CD4-positive, alpha-beta T cell treated with Interleukin-4 for 1 hour (primary cell): Measurements from ENCODE around the gene COX8A.
"Not testable (repeated sequence)": the region's sequence is repeated elsewhere in the genome, so short reads cannot be mapped to it uniquely, and the experiment has no call there.

Experiments used
- DNase-seq, 2 donors: peaks; one replicate each; pipeline ENCODE4 v3.0.0-alpha.2; 2020 to 2022

Gene COX8A

GRCh38 chr11:63974259-63975143 is at the start of gene COX8A:
COX8A (plus strand) TSS chr11:63974620; CDS start chr11:63974681, 61 bp downstream.
- peak; percentile 98 to 99 for DNase-seq

GRCh38 chr11:63929616-63930015 is 44.8 kb upstream of the COX8A start:
- no peak for DNase-seq

- no peak for DNase-seq
These were observed 43.4 kb upstream of the COX8A start for GRCh38 chr11:63931045-63931444.

- DNase-seq: no peak
These were observed 42.5 kb upstream of the COX8A start for GRCh38 chr11:63931876-63932275.

GRCh38 chr11:63933459-63933858 is 41.0 kb upstream of the COX8A start:
- DNase-seq: no peak

GRCh38 chr11:63937713-63938478 is 36.5 kb upstream of the COX8A start:
- DNase-seq: peak in 1 of 2 donors; percentile 23

- DNase-seq: peak; percentile 94 to 95
These were observed 35.7 kb upstream of the COX8A start, which contains the start of gene NAA40 for GRCh38 chr11:63938479-63939396. NAA40 (plus strand) TSS chr11:63939002; CDS start chr11:63939097, 95 bp downstream.

- DNase-seq: peak in 1 of 2 donors; percentile 18
These were observed 35.0 kb upstream of the COX8A start for GRCh38 chr11:63939397-63939891.

GRCh38 chr11:63940786-63941185 is 33.6 kb upstream of the COX8A start:
- no peak for DNase-seq

- no peak for DNase-seq
These were observed 32.5 kb upstream of the COX8A start for GRCh38 chr11:63941901-63942300.

- DNase-seq: no peak
These were observed 31.6 kb upstream of the COX8A start for GRCh38 chr11:63942803-63943202.

GRCh38 chr11:63944987-63945386 is 29.4 kb upstream of the COX8A start:
- DNase-seq: no peak

- DNase-seq: peak; percentile 50 to 68
These were observed 28.8 kb upstream of the COX8A start for GRCh38 chr11:63945477-63946163.

GRCh38 chr11:63951779-63952536 is 22.5 kb upstream of the COX8A start:
- DNase-seq: peak; percentile 26 to 47

- DNase-seq: no peak
These were observed 21.9 kb upstream of the COX8A start for GRCh38 chr11:63952570-63952969.

- no peak for DNase-seq
These were observed 16.4 kb upstream of the COX8A start for GRCh38 chr11:63958008-63958407.

GRCh38 chr11:63961608-63962412 is 12.6 kb upstream of the COX8A start:
- peak; percentile 40 to 45 for DNase-seq

GRCh38 chr11:63963895-63964294 is 10.5 kb upstream of the COX8A start:
- DNase-seq: not testable (repeated sequence)

GRCh38 chr11:63966444-63966843 is 8.0 kb upstream of the COX8A start:
- DNase-seq: no peak

GRCh38 chr11:63969461-63969860 is 5.0 kb upstream of the COX8A start:
- no peak for DNase-seq
